Stomach (tissue), 9 donors: ENCODE measurements around the gene OPCML. TPM values are rescaled to one million over a fixed set of nuclear protein-coding genes. Genes with fewer than 3 reads are reported as not detected.
A peak's percentile ranks its signal among the peaks of the same experiment; 100 is the strongest.

Experiments used
- DNase-seq, 2 donors: peaks; one replicate each; pipeline versions ENCODE4 v3.0.0 to v3.0.0-alpha.2; 2013 to 2019
- H3K27ac ChIP-seq, 5 donors: fragments of 200-600 bp in 4 of 5; sonication (generic) in 4 of 5; one replicate each; pipeline ENCODE4 v1.5.1; 2013 to 2019; ENCODE audit warnings: mild to moderate bottlenecking in 1 of 5, moderate library complexity in 1 of 5
- H3K27me3 ChIP-seq, 3 donors: fragments of 200-600 bp; sonication (generic); one replicate each; pipeline ENCODE4 v1.5.1; 2017 to 2019; ENCODE audit warnings: mixed run types in 1 of 3
- H3K36me3 ChIP-seq, 4 donors: fragments of 200-600 bp; sonication (generic); 1 replicate in 3 of 4; 2 replicates in 1 of 4; pipeline ENCODE4 v1.5.1; 2016 to 2019
- H3K4me1 ChIP-seq, 4 donors: fragments of 200-600 bp; sonication (generic); one replicate each; pipeline ENCODE4 v1.5.1; 2016 to 2019
- H3K4me3 ChIP-seq, 4 donors: fragments of 200-600 bp; sonication (generic) in 3 of 4; one replicate each; pipeline ENCODE4 v1.5.1; 2016 to 2019; ENCODE audit warnings: mild to moderate bottlenecking in 1 of 4
- H3K9me3 ChIP-seq, 4 donors: fragments of 200-600 bp; sonication (generic); one replicate each; pipeline ENCODE4 v1.5.1; 2016 to 2019
- EP300 ChIP-seq: sonication (generic); formaldehyde crosslinking; IDR thresholded peaks from one replicate; pipeline ENCODE4 v1.6.1; 2017; ENCODE audit warnings: antibody characterized with exemption
- POLR2A ChIP-seq, 4 donors: fragments of 450-650 bp; IDR thresholded peaks; one replicate each; pipeline ENCODE4 v1.6.1; 2016; ENCODE audit warnings: antibody characterized with exemption in 4 of 4, control low read depth in 2 of 4, mild to moderate bottlenecking in 1 of 4, moderate library complexity in 1 of 4
- POLR2AphosphoS5 ChIP-seq, 3 donors: sonication (generic); formaldehyde crosslinking; IDR thresholded peaks; one replicate each; pipeline ENCODE4 v1.6.1; 2016; ENCODE audit warnings: antibody characterized with exemption in 3 of 3
- WGBS, 5 donors: extraction: QIAGEN DNeasy Blood & Tissue Kit in 3 of 5; methylation state at CpG; one replicate each; pipeline versions ENCODE4 v1.1.5 to v1.1.7; 2013 to 2018; 5-methylcytosine and 5-hydroxymethylcytosine counted together
- intact Hi-C: fragments of 100-400 bp; cut with DNase I; formaldehyde crosslinking; loops from one replicate; pipeline ENCODE4 v1.15.1; 2023; ENCODE audit warnings: low total_unique reads
- polyA plus RNA-seq, 3 donors: library from polyadenylated mRNA; stranded (reverse); fragments of 200-250 nt; gene quantifications; one replicate each; pipeline ENCODE4 v1.2.3, GENCODE V29; 2013
- total RNA-seq, 5 donors: library from RNA; depleted of rRNA; stranded (reverse); fragments of >200 nt; gene quantifications; one replicate each; pipeline versions ENCODE4 v1.1.0 to v1.2.3, GENCODE V29; 2014 to 2016
- TF ChIP-seq, protein P1 (sequence below), 7 experiments: fragments of 450-650 bp in 4 of 7; fragments of 200-600 bp in 3 of 7; sonication (generic) in 3 of 7; IDR thresholded peaks; one replicate each; pipeline ENCODE4 v1.5.1; 2016 to 2019; ENCODE audit warnings: antibody characterized with exemption in 7 of 7, control low read depth in 2 of 7, mild to moderate bottlenecking in 1 of 7
- donor health status: healthy with polysubstance abuse.
- donor health status: Bipolar disorder and iron deficiency.
- donor health status: healthy.

OPCML gene
- total and polyA plus RNA-seq, 8 donors: 0.03 to 0.92 (median 0.55) TPM; not detected in 3

DNA sequence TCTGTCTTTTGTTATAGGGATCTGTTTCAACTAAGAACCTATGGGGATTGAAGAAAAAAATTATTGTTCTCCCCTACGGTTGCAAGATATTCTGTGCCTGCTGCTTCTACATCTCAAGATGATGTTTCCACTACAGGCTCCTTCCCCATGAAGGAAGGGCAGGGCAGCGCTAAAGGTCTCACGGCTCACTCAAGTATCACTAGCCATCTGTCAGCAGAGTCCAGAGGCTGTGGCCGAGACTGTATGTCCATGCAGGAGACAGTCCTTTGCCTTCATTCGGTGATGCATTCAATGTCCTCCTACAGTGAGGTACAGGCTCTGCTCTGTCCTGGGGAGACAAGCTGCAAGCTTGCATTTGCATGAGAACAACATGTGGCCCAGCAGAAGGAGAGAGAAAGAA is 518.0 kb downstream of the OPCML start:
- H3K4me1 ChIP-seq: peaks cover 0 to 9% (median 3%) of the 10 kb centered on the region in 4 donors
- H3K36me3 ChIP-seq: no peaks in the 10 kb centered on the region
- no peak for DNase-seq
- no peak overlapping the region for H3K4me3 ChIP-seq
- H3K27ac ChIP-seq: no peak overlapping the region
- intact Hi-C loops: no loop called here
- H3K27me3 ChIP-seq: peaks cover 0 to 74% (median 12%) of the 10 kb centered on the region in 3 donors
- H3K9me3 ChIP-seq: no peaks in the 10 kb centered on the region
- 61 to 87% (median 79%) methylated on average over 5 of the region's 5 CpGs for WGBS, 5 donors
- TF ChIP-seq POLR2A (IDR thresholded peaks at IDR 0.05): no peak
- TF ChIP-seq POLR2AphosphoS5 (IDR thresholded peaks at IDR 0.05): no peak
- TF ChIP-seq EP300: no peak
- TF ChIP-seq, protein P1, sequence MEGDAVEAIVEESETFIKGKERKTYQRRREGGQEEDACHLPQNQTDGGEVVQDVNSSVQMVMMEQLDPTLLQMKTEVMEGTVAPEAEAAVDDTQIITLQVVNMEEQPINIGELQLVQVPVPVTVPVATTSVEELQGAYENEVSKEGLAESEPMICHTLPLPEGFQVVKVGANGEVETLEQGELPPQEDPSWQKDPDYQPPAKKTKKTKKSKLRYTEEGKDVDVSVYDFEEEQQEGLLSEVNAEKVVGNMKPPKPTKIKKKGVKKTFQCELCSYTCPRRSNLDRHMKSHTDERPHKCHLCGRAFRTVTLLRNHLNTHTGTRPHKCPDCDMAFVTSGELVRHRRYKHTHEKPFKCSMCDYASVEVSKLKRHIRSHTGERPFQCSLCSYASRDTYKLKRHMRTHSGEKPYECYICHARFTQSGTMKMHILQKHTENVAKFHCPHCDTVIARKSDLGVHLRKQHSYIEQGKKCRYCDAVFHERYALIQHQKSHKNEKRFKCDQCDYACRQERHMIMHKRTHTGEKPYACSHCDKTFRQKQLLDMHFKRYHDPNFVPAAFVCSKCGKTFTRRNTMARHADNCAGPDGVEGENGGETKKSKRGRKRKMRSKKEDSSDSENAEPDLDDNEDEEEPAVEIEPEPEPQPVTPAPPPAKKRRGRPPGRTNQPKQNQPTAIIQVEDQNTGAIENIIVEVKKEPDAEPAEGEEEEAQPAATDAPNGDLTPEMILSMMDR (IDR thresholded peaks at IDR 0.05): no peak

DNA sequence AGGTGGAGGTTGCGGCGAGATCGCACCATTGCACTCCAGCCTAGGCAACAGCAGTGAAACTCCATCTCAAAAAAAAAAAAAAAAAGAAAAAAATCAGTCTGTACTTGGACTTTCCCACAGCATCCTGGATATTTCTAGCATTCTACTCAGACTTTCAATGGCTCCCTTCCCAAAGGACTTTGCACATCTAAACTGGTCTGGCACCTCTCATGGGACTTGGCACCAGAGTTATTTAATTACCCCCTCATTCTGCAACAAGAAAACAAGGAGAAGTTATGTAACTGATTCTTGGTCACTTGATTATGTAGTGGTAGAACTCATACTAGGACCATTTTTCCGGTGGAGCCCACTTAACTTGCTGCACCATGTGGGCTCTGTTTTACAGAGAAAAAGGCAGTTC is 519.5 kb downstream of the OPCML start:
- TF ChIP-seq, protein P1 (IDR thresholded peaks at IDR 0.05): no peak
- no peak for TF ChIP-seq POLR2A (IDR thresholded peaks at IDR 0.05)
- no peak for TF ChIP-seq POLR2AphosphoS5 (IDR thresholded peaks at IDR 0.05)
- no peak for TF ChIP-seq EP300
- Histone ChIP-seq H3K4me1 (peaks cover 0 to 12% (median 5%) of the 10 kb centered on the region in 4 donors), H3K27ac (no peak overlapping the region), H3K36me3 (no peaks in the 10 kb centered on the region), H3K9me3 (no peaks in the 10 kb centered on the region), H3K27me3 (peaks cover 0 to 69% (median 8%) of the 10 kb centered on the region in 3 donors), H3K4me3 (no peak overlapping the region)
- intact Hi-C loops: no loop called here
- DNase-seq: no peak
- 85 to 99% (median 96%) methylated on average over 4 of the region's 4 CpGs for WGBS, 5 donors

DNA sequence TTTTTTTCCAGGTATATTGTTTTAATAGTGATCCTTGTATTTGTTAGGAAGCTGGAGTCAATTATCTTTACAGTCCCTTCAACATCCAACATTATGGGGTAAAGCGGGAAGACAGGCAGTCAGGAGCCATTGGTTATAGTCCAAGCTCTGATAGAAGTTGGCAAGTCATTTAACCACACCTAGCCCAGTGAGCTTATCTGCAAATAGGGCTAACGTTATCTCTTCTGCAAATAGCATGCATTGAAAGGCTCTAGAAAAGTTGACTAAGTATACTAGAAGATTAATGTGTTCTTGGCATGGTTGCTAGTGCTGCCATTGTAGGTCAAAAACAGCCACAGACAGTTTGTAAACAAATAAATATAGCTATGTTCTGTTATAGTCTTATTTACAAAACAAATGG is 520.7 kb downstream of the OPCML start:
- peaks cover 0 to 12% (median 5%) of the 10 kb centered on the region in 4 donors for H3K4me1 ChIP-seq
- H3K27ac ChIP-seq: no peak overlapping the region
- H3K4me3 ChIP-seq: no peak overlapping the region
- H3K9me3 ChIP-seq: peaks cover 0 to under 1% (median 0%) of the 10 kb centered on the region in 4 donors
- H3K36me3 ChIP-seq: no peaks in the 10 kb centered on the region
- 21 to 54% (median 35%) methylated on average over 2 of the region's 2 CpGs for WGBS, 5 donors
- TF ChIP-seq POLR2A (IDR thresholded peaks at IDR 0.05) (no peak), POLR2AphosphoS5 (IDR thresholded peaks at IDR 0.05) (peak in 2 of 3 donors; percentile 60 to 76), EP300 (no peak)
- TF ChIP-seq, protein P1 (IDR thresholded peaks at IDR 0.05): no peak
- H3K27me3 ChIP-seq: peaks cover 0 to 64% (median 8%) of the 10 kb centered on the region in 3 donors
- intact Hi-C loops: no loop called here
- peak in 1 of 2 donors; percentile 39 for DNase-seq

DNA sequence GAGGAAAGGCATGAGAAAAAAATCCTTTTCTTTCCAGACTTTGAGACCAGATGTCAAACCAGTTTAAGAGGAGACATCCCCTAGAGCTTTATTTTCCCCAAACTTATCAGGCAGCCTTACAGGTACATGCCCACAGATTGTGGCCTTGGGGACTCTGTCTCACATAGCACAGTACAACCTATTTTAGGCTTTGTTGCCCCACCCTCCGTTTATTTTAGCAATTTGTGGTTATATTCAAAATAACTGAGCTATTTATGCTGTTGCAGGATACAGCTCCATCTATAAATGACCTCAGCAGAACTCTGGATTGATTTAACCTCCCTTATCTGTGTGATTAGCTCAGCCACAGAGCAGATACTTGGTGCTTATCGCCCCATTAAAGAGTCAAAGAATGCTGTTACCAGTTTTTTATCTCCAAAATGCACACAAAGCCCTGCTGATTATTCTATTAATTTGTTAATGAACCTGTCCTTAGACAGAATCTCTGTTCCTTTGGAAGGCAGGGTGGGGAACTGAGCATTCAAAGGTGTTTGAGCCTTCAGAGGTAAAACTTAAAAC is 525.2 kb downstream of the OPCML start:
- DNase-seq: no peak
- H3K4me1 ChIP-seq: peaks cover 0 to 12% (median 5%) of the 10 kb centered on the region in 4 donors
- intact Hi-C loops: no loop called here
- TF ChIP-seq, protein P1 (IDR thresholded peaks at IDR 0.05): no peak
- TF ChIP-seq POLR2A (IDR thresholded peaks at IDR 0.05): no peak
- TF ChIP-seq EP300: no peak
- TF ChIP-seq POLR2AphosphoS5 (IDR thresholded peaks at IDR 0.05): peak in 1 of 3 donors; percentile 39
- WGBS, 5 donors: 23 to 42% (median 33%) methylated on average over 2 of the region's 2 CpGs
- no peaks in the 10 kb centered on the region for H3K36me3 ChIP-seq
- H3K27me3 ChIP-seq: peaks cover 0 to 72% (median 19%) of the 10 kb centered on the region in 3 donors
- no peak overlapping the region for H3K27ac ChIP-seq
- H3K9me3 ChIP-seq: peaks cover 0 to 20% (median 14%) of the 10 kb centered on the region in 4 donors
- H3K4me3 ChIP-seq: no peak overlapping the region
